HL-60/S4 treated with phorbol 12-myristate 13-acetate at 8.2 ng/mL for 4 days and 3 days (cell line): ENCODE results near the gene NLRP13.

Experiments used
- in situ Hi-C: fragments of 300-500 bp; cut with MboI; formaldehyde crosslinking; loops from 2 replicates; pipeline ENCODE4 v1.15.0; 2022; ENCODE audit warnings: low sequenced_read_pairs

Gene NLRP13

GRCh38 chr19:55907286-55907685, 24.9 kb downstream of the NLRP13 start:
- in situ Hi-C loops: no loop called here

- in situ Hi-C loops: no loop called here
Observed at GRCh38 chr19:55902080-55902751, 29.9 kb downstream of the NLRP13 start.

- in situ Hi-C loops: no loop called here
Observed at GRCh38 chr19:55901369-55902079, 30.6 kb downstream of the NLRP13 start.

GRCh38 chr19:55898911-55899310, 33.2 kb downstream of the NLRP13 start:
- in situ Hi-C loops: no loop called here

- in situ Hi-C loops: no loop called here
Observed at GRCh38 chr19:55882626-55883025, 49.5 kb downstream of the NLRP13 start.

GRCh38 chr19:55877211-55877610, 54.9 kb downstream of the NLRP13 start:
- in situ Hi-C loops: no loop called here

- in situ Hi-C loops: no loop called here
Observed at GRCh38 chr19:55870736-55871135, 61.4 kb downstream of the NLRP13 start.

- in situ Hi-C loops: no loop called here
Observed at GRCh38 chr19:55867101-55867500, 65.0 kb downstream of the NLRP13 start.

- in situ Hi-C loops: no loop called here
Observed at GRCh38 chr19:55866521-55866920, 65.6 kb downstream of the NLRP13 start.

GRCh38 chr19:55858969-55859368, 73.2 kb downstream of the NLRP13 start:
- in situ Hi-C loops: no loop called here

GRCh38 chr19:55858401-55858800, 73.7 kb downstream of the NLRP13 start:
- in situ Hi-C loops: no loop called here

GRCh38 chr19:55857974-55858373, 74.2 kb downstream of the NLRP13 start:
- in situ Hi-C loops: no loop called here

GRCh38 chr19:55857149-55857548, 75.0 kb downstream of the NLRP13 start:
- in situ Hi-C loops: no loop called here

- in situ Hi-C loops: no loop called here
Observed at GRCh38 chr19:55855160-55855559, 77.0 kb downstream of the NLRP13 start.
